Right cardiac atrium (tissue), 5 donors: ENCODE results near the gene LRBA. TPM values are rescaled to one million over a fixed set of nuclear protein-coding genes. Genes with fewer than 3 reads are reported as not detected.
"Not testable (repeated sequence)": the region's sequence is repeated elsewhere in the genome, so short reads cannot be mapped to it uniquely, and the experiment has no call there.

Experiments
- ATAC-seq, 2 donors: fragments of 200-7000 bp; cut with Tn5 transposase; one replicate each; pipeline versions ENCODE4 v1.8.0 to v1.9.1; 2020; ENCODE audit warnings: moderate library complexity in 2 of 2, mild to moderate bottlenecking in 1 of 2
- DNase-seq, 3 donors: peaks; one replicate each; pipeline ENCODE4 v3.0.0-alpha.2; 2020
- H3K27ac ChIP-seq: one replicate; pipeline ENCODE4 v1.5.1; 2013; ENCODE audit warnings: mild to moderate bottlenecking, low read length, control low read depth, moderate library complexity
- H3K27me3 ChIP-seq: one replicate; pipeline ENCODE4 v1.6.1; 2013; ENCODE audit not compliant: control insufficient read depth, insufficient read depth
- H3K4me1 ChIP-seq: one replicate; pipeline ENCODE4 v1.6.1; 2013; ENCODE audit warnings: low read length; ENCODE audit not compliant: control insufficient read depth, insufficient read depth
- H3K4me3 ChIP-seq: one replicate; pipeline ENCODE4 v1.5.1; 2013; ENCODE audit warnings: low read length, control low read depth
- H3K9me3 ChIP-seq: one replicate; pipeline ENCODE4 v1.6.1; 2013; ENCODE audit warnings: low read length; ENCODE audit not compliant: control insufficient read depth
- WGBS: extraction: QIAGEN DNeasy Blood & Tissue Kit; methylation state at CpG from one replicate; pipeline ENCODE4 v1.1.7; 2013; 5-methylcytosine and 5-hydroxymethylcytosine counted together
- intact Hi-C, 4 donors: fragments of 100-400 bp; cut with DNase I; formaldehyde crosslinking; loops; one replicate each; pipeline versions ENCODE4 v1.11.0 to v1.14.0; 2022 to 2023
- polyA plus RNA-seq: library from polyadenylated mRNA; stranded (reverse); fragments of 200-250 nt; gene quantifications from one replicate; pipeline ENCODE4 v1.2.3, GENCODE V29; 2013
- total RNA-seq, 4 donors: library from RNA; stranded (reverse); fragmentation: NEBNext Ultra II Directional; extraction: Animal tissue kit (Norgen Biotek cat#: 25700); gene quantifications; one replicate each; pipeline ENCODE4 v1.2.1, GENCODE V29; 2021
- donor health status: healthy with polysubstance abuse.
- donor health status: DM: no; HTN: yes; CAD: no.
- donor health status: DM: no; HTN: no; CAD: no.
- donor health status: DM: no; HTN: yes; CAD: no; lungs with severe emphysema.
- donor health status: DM: yes; HTN: yes; CAD: no.

The LRBA gene
- total and polyA plus RNA-seq, 5 donors = 14.4 to 29.9 (median 23.4) TPM

DNA sequence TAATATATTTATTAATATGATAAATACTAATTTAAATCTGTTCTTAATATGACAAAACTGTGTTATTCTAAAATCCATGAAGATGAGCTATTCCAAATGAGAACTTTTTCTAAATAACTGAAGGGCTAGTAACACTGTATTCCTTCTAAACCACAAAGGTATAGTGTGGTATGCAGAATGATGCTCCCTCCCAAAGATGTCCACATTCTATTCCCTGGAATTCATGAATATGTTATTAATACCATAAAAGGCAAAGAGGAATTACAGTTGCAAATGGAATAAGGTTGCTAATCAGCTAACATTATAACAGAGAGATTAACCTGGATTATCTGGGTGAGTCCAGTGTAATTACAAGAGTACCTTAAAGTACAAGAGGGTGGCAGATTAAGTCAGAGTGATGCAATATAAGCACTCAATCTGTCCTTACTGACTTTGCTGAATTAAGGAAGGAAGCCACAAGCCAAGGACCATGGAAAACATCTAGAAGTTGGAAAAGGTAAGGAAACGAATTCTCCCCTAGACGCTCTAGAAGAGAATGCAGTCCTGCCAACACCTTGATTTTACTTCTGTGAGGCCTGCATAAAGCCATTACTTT lies 453.8 kb downstream of the LRBA start:
- Histone ChIP-seq H3K4me3 (no peak overlapping the region), H3K4me1 (no peaks in the 10 kb centered on the region), H3K9me3 (no peaks in the 10 kb centered on the region), H3K27me3 (no peaks in the 10 kb centered on the region), H3K27ac (no peak overlapping the region)
- WGBS = 97% methylated on average over 2 of the region's 2 CpGs
- no peak for ATAC-seq
- DNase-seq = no peak
- intact Hi-C loops = no loop called here

DNA sequence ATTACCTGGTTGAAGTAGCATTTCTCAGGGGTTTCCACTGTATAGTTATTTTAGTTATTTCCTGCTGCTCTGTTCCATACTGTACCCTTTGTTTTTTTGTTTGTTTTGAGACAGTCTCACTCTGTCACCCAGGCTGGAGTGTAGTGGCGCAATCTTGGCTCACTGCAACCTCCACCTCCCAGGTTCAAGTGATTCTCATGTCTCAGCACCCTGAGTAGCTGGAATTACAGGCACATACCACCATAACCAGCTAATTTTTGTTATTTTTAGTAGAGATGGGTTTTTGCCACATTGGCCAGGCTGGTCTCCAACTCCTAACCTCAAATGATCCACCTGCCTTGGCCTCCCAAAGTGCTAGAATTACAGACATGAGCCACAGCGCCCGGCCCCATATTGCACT lies 457.3 kb downstream of the LRBA start:
- DNase-seq, H3K4me1 ChIP-seq, H3K4me3 ChIP-seq, H3K27me3 ChIP-seq, H3K9me3 ChIP-seq, H3K27ac ChIP-seq, ATAC-seq, intact Hi-C loops: not testable (repeated sequence)
- WGBS = 97% methylated on average over 3 of the region's 3 CpGs

DNA sequence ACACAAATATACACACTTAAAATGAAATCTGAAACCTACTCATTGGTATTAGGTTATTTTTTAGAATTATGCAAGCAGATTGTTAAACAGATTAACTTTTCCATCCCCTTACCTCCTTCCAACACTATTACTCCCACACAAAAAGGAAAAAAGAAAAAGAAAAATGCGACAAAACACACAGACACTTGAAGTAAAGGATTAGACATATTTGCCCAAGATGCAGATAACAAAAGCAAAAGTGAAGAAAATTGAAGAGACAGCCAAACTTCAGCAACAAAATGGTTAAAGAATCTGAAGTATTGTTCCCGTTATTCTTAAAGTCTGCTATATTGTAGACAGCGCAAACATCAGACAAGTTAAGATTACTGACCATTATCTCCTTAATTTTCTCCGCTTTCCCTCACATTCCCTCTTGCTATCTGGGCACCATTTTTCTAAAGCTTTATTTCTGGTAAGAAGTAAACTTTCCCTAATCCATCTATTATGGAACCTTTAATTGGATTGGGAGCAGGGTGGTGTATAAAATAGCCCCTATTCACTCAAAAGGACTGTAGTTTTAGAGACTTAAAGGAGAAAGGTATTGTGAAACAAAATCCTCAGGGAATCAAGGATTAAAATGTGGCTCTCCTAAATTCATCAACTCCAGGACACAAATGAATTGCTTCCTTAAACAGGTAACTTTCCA lies 467.8 kb downstream of the LRBA start:
- ATAC-seq (no peak), DNase-seq (no peak)
- no peak overlapping the region for H3K4me3 ChIP-seq
- H3K27me3 ChIP-seq = no peaks in the 10 kb centered on the region
- no peaks in the 10 kb centered on the region for H3K9me3 ChIP-seq
- WGBS = 70% methylated on average over 4 of the region's 4 CpGs
- H3K4me1 ChIP-seq = no peaks in the 10 kb centered on the region
- intact Hi-C loops = no loop called here
- no peak overlapping the region for H3K27ac ChIP-seq

DNA sequence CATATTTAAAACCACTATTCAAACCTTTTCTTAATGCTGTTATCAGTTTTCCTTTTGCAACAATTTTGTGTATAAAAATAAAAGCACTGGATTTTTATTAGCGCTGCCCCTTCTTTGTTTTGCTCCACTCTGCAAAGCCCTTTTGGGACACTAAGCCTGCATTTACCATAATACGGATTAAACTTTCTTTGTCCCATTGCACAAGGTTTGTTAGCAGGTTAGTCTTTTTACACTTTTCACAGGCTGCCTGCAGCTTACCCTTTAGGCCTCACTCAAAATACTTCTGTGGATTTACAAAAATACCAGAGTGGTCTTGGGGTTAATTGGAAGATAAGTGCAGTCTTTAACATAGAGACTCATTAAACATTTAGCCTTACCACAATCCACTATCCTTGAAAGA lies 468.8 kb downstream of the LRBA start:
- Histone ChIP-seq H3K4me3 (no peak overlapping the region), H3K27me3 (no peaks in the 10 kb centered on the region), H3K27ac (no peak overlapping the region), H3K4me1 (no peaks in the 10 kb centered on the region), H3K9me3 (no peaks in the 10 kb centered on the region)
- DNase-seq (no peak), ATAC-seq (no peak)
- intact Hi-C loops = no loop called here
- 96% methylated on average over 2 of the region's 2 CpGs for WGBS

DNA sequence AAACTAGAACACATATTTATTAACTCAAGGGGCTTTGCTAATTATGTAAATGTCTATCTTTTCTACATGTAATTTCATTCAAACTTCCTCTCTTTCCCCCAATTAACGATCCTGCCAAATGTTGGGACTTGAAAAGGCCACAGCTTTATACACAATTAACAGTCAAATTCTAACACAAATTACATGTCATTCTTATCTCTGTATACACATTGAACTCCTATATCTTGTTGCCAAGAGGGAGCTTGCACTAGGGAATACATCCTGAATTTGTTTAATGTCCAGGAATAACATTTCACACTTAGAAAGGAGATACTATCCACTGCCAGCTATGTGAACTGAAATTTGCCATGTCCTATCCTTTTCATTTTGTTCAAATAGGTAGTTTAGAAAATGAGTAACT lies 472.0 kb downstream of the LRBA start:
- no peaks in the 10 kb centered on the region for H3K27me3 ChIP-seq
- H3K4me3 ChIP-seq = no peak overlapping the region
- no peaks in the 10 kb centered on the region for H3K4me1 ChIP-seq
- DNase-seq (no peak), ATAC-seq (no peak)
- 36% methylated on average over 1 of the region's 1 CpG for WGBS
- H3K9me3 ChIP-seq = no peaks in the 10 kb centered on the region
- no peak overlapping the region for H3K27ac ChIP-seq
- intact Hi-C loops = no loop called here

DNA sequence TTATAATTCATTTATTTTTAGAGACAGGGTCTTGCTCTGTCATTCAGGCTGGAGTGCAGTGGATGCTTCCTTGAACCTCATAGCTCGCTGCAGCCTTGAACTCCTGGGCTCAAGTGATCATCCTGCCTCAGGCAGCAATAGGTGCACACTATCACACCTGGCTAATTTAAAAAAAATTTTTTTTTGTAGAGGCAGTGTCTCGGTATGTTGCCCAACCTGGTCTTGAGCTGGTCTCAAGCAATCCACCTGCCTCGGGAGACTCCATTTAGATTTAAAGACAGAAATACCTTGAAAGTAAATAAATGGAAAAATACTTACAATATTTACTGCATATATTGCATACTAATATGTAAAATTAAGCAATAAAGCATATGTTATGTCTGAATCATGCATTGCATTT lies 473.4 kb downstream of the LRBA start:
- ATAC-seq (no peak), DNase-seq (no peak)
- whole genome bisulfite sequencing = 95% methylated on average over 3 of the region's 3 CpGs
- no peaks in the 10 kb centered on the region for H3K4me1 ChIP-seq
- H3K27ac ChIP-seq = no peak overlapping the region
- intact Hi-C loops = no loop called here
- H3K4me3 ChIP-seq = no peak overlapping the region
- no peaks in the 10 kb centered on the region for H3K27me3 ChIP-seq
- H3K9me3 ChIP-seq = no peaks in the 10 kb centered on the region

DNA sequence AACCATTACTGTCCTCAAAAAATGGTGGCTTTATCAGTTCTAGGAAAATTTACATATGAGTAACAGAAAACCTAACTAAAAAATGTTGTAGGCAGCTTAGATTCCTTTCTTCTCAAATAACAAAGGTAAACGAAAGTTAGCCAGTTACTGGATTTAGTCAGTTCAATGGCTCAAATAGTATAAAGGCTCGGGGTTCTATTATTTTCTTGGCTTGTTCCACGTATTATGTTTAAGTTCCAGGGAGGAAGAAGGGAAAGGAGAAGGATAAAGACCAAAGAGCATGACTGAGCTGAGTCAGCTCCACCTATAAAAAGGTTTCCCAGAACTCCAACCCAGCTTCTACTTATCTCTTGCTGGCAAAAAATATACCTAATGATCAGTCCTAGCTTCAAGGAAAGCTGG lies 474.1 kb downstream of the LRBA start:
- intact Hi-C loops = no loop called here
- ATAC-seq = no peak
- WGBS = 85% methylated on average over 3 of the region's 3 CpGs
- H3K4me3 ChIP-seq = no peak overlapping the region
- no peaks in the 10 kb centered on the region for H3K9me3 ChIP-seq
- no peaks in the 10 kb centered on the region for H3K4me1 ChIP-seq
- DNase-seq = no peak
- H3K27me3 ChIP-seq = no peaks in the 10 kb centered on the region
- H3K27ac ChIP-seq = no peak overlapping the region

DNA sequence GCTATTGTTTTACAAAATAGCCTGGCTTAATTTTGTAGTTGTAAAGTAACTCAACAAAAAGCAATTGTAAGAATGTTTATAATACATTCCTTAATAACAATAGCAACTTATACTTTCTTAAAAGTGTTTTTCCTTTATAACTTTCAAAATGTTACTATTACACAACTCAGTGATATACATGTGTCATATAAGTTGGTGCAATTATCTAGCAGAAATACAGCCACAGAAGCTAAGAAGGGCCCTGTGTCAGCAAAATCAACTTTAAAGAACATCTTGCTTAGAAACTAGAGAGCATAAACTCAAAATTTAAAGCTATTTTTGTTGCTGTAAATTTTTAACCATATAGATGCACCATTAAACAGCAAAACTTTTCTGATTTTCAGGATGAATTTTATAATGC lies 474.5 kb downstream of the LRBA start:
- H3K4me1 ChIP-seq = no peaks in the 10 kb centered on the region
- no peaks in the 10 kb centered on the region for H3K9me3 ChIP-seq
- no peak overlapping the region for H3K4me3 ChIP-seq
- DNase-seq = no peak
- H3K27me3 ChIP-seq = no peaks in the 10 kb centered on the region
- H3K27ac ChIP-seq = no peak overlapping the region
- no peak for ATAC-seq
- intact Hi-C loops = no loop called here

DNA sequence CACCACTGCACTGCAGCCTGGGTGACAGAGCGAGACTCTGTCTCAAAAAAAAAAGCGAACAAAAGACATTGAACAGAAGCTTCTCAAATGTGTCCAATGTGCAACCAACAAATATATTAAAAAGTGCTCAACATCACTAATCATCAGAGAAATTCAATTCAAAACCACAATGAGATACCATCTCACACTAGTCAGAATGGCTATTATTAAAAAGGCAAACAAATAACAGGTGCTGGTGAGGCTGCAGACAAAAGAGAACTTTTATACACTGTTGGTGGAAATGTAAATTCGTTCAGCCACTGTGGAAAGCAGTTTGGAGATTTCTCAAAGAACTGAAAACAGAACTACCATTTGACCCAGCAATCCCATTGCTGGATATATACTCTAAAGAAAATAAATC lies 477.2 kb downstream of the LRBA start:
- H3K4me3 ChIP-seq, intact Hi-C loops, DNase-seq, H3K27me3 ChIP-seq, H3K4me1 ChIP-seq, ATAC-seq, H3K27ac ChIP-seq, H3K9me3 ChIP-seq: not testable (repeated sequence)
- 95% methylated on average over 3 of the region's 3 CpGs for WGBS

DNA sequence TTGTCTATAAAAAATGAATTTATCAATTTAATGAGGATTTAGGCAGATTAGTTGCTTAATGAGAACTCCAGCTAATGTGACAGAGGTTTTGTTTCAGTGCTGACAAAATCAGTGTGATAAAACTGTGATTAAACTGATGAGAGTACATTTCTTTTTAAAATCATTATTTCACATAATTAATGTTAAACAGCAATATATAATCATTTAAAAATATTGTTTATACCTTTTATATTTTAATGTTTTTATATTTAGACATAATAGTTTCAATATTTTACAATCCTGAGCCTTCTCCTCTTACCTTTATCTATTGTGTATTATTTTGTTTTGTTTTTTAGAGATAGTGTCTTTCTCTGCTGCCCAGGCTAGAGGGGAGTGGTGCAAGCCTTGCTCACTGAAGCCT lies 480.3 kb downstream of the LRBA start:
- ATAC-seq (no peak), DNase-seq (no peak)
- H3K27ac ChIP-seq = no peak overlapping the region
- H3K4me1 ChIP-seq = no peaks in the 10 kb centered on the region
- H3K9me3 ChIP-seq = no peaks in the 10 kb centered on the region
- intact Hi-C loops = no loop called here
- H3K4me3 ChIP-seq = no peak overlapping the region
- no peaks in the 10 kb centered on the region for H3K27me3 ChIP-seq

DNA sequence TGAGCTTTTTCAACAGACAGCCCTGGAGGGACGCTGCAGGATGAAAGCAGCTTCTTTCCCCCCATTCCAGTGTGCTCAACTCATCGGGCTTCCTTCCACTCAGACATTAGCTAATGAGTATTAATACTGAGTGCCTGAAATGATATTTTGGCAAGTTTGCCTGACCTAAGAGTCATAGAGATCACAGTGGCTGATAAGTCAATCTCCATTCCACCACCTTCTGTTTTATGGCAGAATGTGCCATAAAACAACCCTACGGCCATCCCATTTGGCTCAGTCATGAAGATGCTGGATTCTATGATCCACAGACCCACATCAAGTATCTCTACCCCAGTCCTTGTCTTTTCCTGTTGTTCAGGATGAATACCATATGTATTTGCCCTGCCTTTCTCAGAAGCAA lies 481.4 kb downstream of the LRBA start:
- Histone ChIP-seq H3K4me1 (no peaks in the 10 kb centered on the region), H3K27ac (no peak overlapping the region), H3K27me3 (no peaks in the 10 kb centered on the region), H3K4me3 (no peak overlapping the region), H3K9me3 (no peaks in the 10 kb centered on the region)
- DNase-seq (no peak), ATAC-seq (no peak)
- WGBS = 90% methylated on average over 3 of the region's 3 CpGs
- intact Hi-C loops = no loop called here
